DOHH2 (cell line): Measurements from ENCODE around the gene CTSK.

ENCODE experiments used
- H3F3A ChIP-seq: fragments of 200-600 bp; sonication (generic), shearing (Covaris generic); 2 replicates; pipeline ENCODE4 v1.6.0; 2016; ENCODE audit warnings: antibody characterized with exemption, mild to moderate bottlenecking; ENCODE audit not compliant: control insufficient read depth, insufficient read depth
- H3K27ac ChIP-seq: fragments of 200-600 bp; sonication (generic); 2 replicates; pipeline ENCODE4 v1.5.1; 2014; ENCODE audit warnings: low read depth, mild to moderate bottlenecking, low read length, moderate library complexity
- H3K27me3 ChIP-seq: fragments of 200-600 bp; sonication (generic); 2 replicates; pipeline ENCODE4 v1.6.1; 2014; ENCODE audit warnings: mild to moderate bottlenecking, low read length, mixed read lengths; ENCODE audit not compliant: control insufficient read depth
- H3K36me3 ChIP-seq: fragments of 200-600 bp; sonication (generic); 2 replicates; pipeline ENCODE4 v1.6.1; 2014; ENCODE audit warnings: mild to moderate bottlenecking, low read length, moderate library complexity, mixed read lengths; ENCODE audit not compliant: control insufficient read depth
- H3K4me1 ChIP-seq: fragments of 200-600 bp; sonication (generic); 2 replicates; pipeline ENCODE4 v1.6.1; 2014; ENCODE audit warnings: mild to moderate bottlenecking, low read length, mixed read lengths; ENCODE audit not compliant: control insufficient read depth
- H3K4me2 ChIP-seq: fragments of 200-600 bp; sonication (generic); 2 replicates; pipeline ENCODE4 v1.6.0; 2014; ENCODE audit warnings: mild to moderate bottlenecking, low read length, moderate library complexity
- H3K4me3 ChIP-seq: fragments of 200-600 bp; sonication (generic); 2 replicates; pipeline ENCODE4 v1.5.1; 2014; ENCODE audit warnings: mild to moderate bottlenecking, low read length, mixed read lengths
- H3K79me2 ChIP-seq: fragments of 200-600 bp; sonication (generic); 2 replicates; pipeline ENCODE4 v1.6.1; 2014; ENCODE audit warnings: mild to moderate bottlenecking, low read length, mixed read lengths; ENCODE audit not compliant: control insufficient read depth
- H3K9me2 ChIP-seq: fragments of 200-600 bp; sonication (generic); replicated peaks from 2 replicates; pipeline ENCODE4 v1.6.1; 2014; ENCODE audit warnings: mild to moderate bottlenecking, low read length, mixed read lengths; ENCODE audit not compliant: control insufficient read depth
- H3K9me3 ChIP-seq: fragments of 200-600 bp; sonication (generic); 2 replicates; pipeline ENCODE4 v1.6.1; 2014; ENCODE audit warnings: antibody characterized with exemption, low read length, mixed read lengths; ENCODE audit not compliant: control insufficient read depth, insufficient read depth
- H4K20me1 ChIP-seq: fragments of 200-600 bp; sonication (generic); 2 replicates; pipeline ENCODE4 v1.6.0; 2014; ENCODE audit warnings: low read depth, mild to moderate bottlenecking, antibody characterized with exemption, low read length, moderate library complexity; ENCODE audit not compliant: control insufficient read depth, insufficient read depth
- CTCF ChIP-seq: fragments of 200-600 bp; sonication (generic); IDR thresholded peaks from one replicate; pipeline ENCODE4 v1.5.1; 2014; ENCODE audit warnings: antibody characterized with exemption, mild to moderate bottlenecking, low read depth, low read length; ENCODE audit not compliant: poor library complexity, severe bottlenecking
- EZH2phosphoT487 ChIP-seq: fragments of 200-600 bp; sonication (generic); IDR thresholded peaks from 2 replicates; pipeline ENCODE4 v1.6.1; 2017; ENCODE audit warnings: borderline replicate concordance, mild to moderate bottlenecking, antibody characterized with exemption, low read length, moderate library complexity, mixed read lengths

The CTSK gene

GRCh38 chr1:150805899-150806298 is 2.2 kb downstream of the CTSK start:
- H3K36me3 ChIP-seq: 0 out of 2 replicates have a peak, but pooled peaks cover 2% of the 10 kb centered on the region
- no peaks in the 10 kb centered on the region for H4K20me1 ChIP-seq
- H3K4me1 ChIP-seq: peaks cover 8% of the 10 kb centered on the region
- no peak overlapping the region for H3K4me3 ChIP-seq
- no peaks in the 10 kb centered on the region for H3K9me2 ChIP-seq
- no peaks in the 10 kb centered on the region for H3K27me3 ChIP-seq
- no peak overlapping the region for H3K4me2 ChIP-seq
- no peaks in the 10 kb centered on the region for H3F3A ChIP-seq
- no peak overlapping the region for H3K27ac ChIP-seq
- no peaks in the 10 kb centered on the region for H3K79me2 ChIP-seq
- no peaks in the 10 kb centered on the region for H3K9me3 ChIP-seq
- no peak for TF ChIP-seq EZH2phosphoT487
- TF ChIP-seq CTCF: no peak

GRCh38 chr1:150804671-150805070 is 3.4 kb downstream of the CTSK start:
- Histone ChIP-seq H3K9me2 (no peaks in the 10 kb centered on the region), H3K27ac (no peak overlapping the region), H3K79me2 (no peaks in the 10 kb centered on the region), H3K4me3 (no peak overlapping the region), H3K9me3 (no peaks in the 10 kb centered on the region), H3K36me3 (no peaks in the 10 kb centered on the region), H4K20me1 (no peaks in the 10 kb centered on the region), H3K27me3 (no peaks in the 10 kb centered on the region), H3F3A (no peaks in the 10 kb centered on the region), H3K4me2 (no peak overlapping the region), H3K4me1 (peaks cover 8% of the 10 kb centered on the region)
- TF ChIP-seq CTCF: no peak
- TF ChIP-seq EZH2phosphoT487: no peak

- Histone ChIP-seq H3K4me3 (no peak overlapping the region), H3K27me3 (no peaks in the 10 kb centered on the region), H3F3A (no peaks in the 10 kb centered on the region), H3K79me2 (no peaks in the 10 kb centered on the region), H3K4me2 (no peak overlapping the region), H4K20me1 (no peaks in the 10 kb centered on the region), H3K36me3 (no peaks in the 10 kb centered on the region), H3K9me3 (no peaks in the 10 kb centered on the region), H3K4me1 (no peaks in the 10 kb centered on the region), H3K9me2 (no peaks in the 10 kb centered on the region), H3K27ac (no peak overlapping the region)
- TF ChIP-seq EZH2phosphoT487 (no peak), CTCF (no peak)
These were observed 9.0 kb downstream of the CTSK start for GRCh38 chr1:150799089-150799488.

GRCh38 chr1:150798525-150798924 is 9.5 kb downstream of the CTSK start:
- H3K79me2 ChIP-seq: no peaks in the 10 kb centered on the region
- no peak for TF ChIP-seq CTCF
- TF ChIP-seq EZH2phosphoT487: no peak
- H3K9me2 ChIP-seq: no peaks in the 10 kb centered on the region
- H3K9me3 ChIP-seq: no peaks in the 10 kb centered on the region
- H3K36me3 ChIP-seq: no peaks in the 10 kb centered on the region
- no peaks in the 10 kb centered on the region for H3K27me3 ChIP-seq
- H4K20me1 ChIP-seq: no peaks in the 10 kb centered on the region
- no peak overlapping the region for H3K4me2 ChIP-seq
- no peak overlapping the region for H3K4me3 ChIP-seq
- H3K27ac ChIP-seq: no peak overlapping the region
- no peaks in the 10 kb centered on the region for H3K4me1 ChIP-seq
- H3F3A ChIP-seq: no peaks in the 10 kb centered on the region
